A549 (cell line): ENCODE results near the gene PTPRN2. TPM values are rescaled to one million over a fixed set of nuclear protein-coding genes. Genes with fewer than 3 reads are reported as not detected.

Experiments used
- ATAC-seq, 2 experiments: fragments of 200-7000 bp in 1 of 2; fragments of >200 bp in 1 of 2; cut with Nextera tagmentation in 1 of 2; cut with Tn5 transposase in 1 of 2; 3 replicates each; pipeline versions ENCODE4 v1.8.0 to v1.9.1; 2018 to 2020; ENCODE audit warnings: mild to moderate bottlenecking in 1 of 2, moderate library complexity in 1 of 2
- CTCF ChIA-PET: fragments of 300-600 bp; sonication (Branson Sonifier 250); formaldehyde crosslinking; extraction: SDS; loops from one replicate; lab custom pipeline; 2021; ENCODE audit warnings: antibody characterized with exemption, inconsistent platforms; lab: Yijun Ruan, JAX
- POLR2A ChIA-PET: fragments of 350-600 bp; formaldehyde crosslinking; extraction: SDS; loops from one replicate; lab custom pipeline; 2021; ENCODE audit warnings: antibody characterized with exemption, inconsistent platforms; lab: Yijun Ruan, JAX
- DNase-seq, 2 experiments: peaks; one replicate each; pipeline versions ENCODE4 v3.0.0 to v3.0.0-alpha.2; 2011 to 2016; ENCODE audit warnings: low read depth in 1 of 2, low spot score in 1 of 2
- FAIRE-seq: peaks from 2 replicates; lab custom pipeline; 2011; peaks lifted over from hg19 to GRCh38; lab: Jason Lieb, UNC
- H3K27ac ChIP-seq, 2 experiments: fragments of >200 bp; sonication (Bioruptor Twin); formaldehyde crosslinking; 3 replicates each; pipeline ENCODE4 v1.5.1; 2016 to 2017
- H3K4me1 ChIP-seq: fragments of >200 bp; sonication (Bioruptor Twin); formaldehyde crosslinking; 3 replicates; pipeline ENCODE4 v1.6.1; 2016
- H3K4me2 ChIP-seq: fragments of >200 bp; sonication (Bioruptor Twin); formaldehyde crosslinking; 3 replicates; pipeline ENCODE4 v1.6.1; 2016
- H3K4me3 ChIP-seq: fragments of >200 bp; sonication (Bioruptor Twin); formaldehyde crosslinking; 3 replicates; pipeline ENCODE4 v1.5.1; 2016
- H3K9me3 ChIP-seq: fragments of >200 bp; sonication (Bioruptor Twin); formaldehyde crosslinking; 3 replicates; pipeline ENCODE4 v1.6.1; 2016
- ATOH8 ChIP-seq: fragments of 250-450 bp; sonication (Bioruptor Pico); IDR thresholded peaks from 2 replicates; pipeline ENCODE4 v1.5.0; 2020; ENCODE audit warnings: low read depth, mild to moderate bottlenecking, moderate library complexity
- BCL3 ChIP-seq: fragments of >200 bp; sonication (Bioruptor Twin); formaldehyde crosslinking; IDR thresholded peaks from 3 replicates; pipeline ENCODE4 v1.6.1; 2016
- CBX2 ChIP-seq: fragments of 200-600 bp; sonication (generic); IDR thresholded peaks from 2 replicates; pipeline ENCODE4 v1.6.1; 2016; ENCODE audit warnings: low read depth, mild to moderate bottlenecking, borderline replicate concordance
- CTCF ChIP-seq: fragments of >200 bp; sonication (Bioruptor Twin); formaldehyde crosslinking; IDR thresholded peaks from 3 replicates; pipeline ENCODE4 v1.5.1; 2016
- E2F6 ChIP-seq: IDR thresholded peaks from 2 replicates; pipeline ENCODE4 v1.6.1; 2012; ENCODE audit warnings: low read depth, borderline replicate concordance
- EHMT2 ChIP-seq: fragments of 200-600 bp; sonication (generic); IDR thresholded peaks from 2 replicates; pipeline ENCODE4 v1.6.1; 2016; ENCODE audit warnings: antibody characterized with exemption, low read depth, mild to moderate bottlenecking, moderate library complexity
- ELK1 ChIP-seq: fragments of 150-350 bp; IDR thresholded peaks from 2 replicates; pipeline ENCODE4 v1.6.1; 2014; ENCODE audit warnings: low read depth, mild to moderate bottlenecking, low read length
- FOSB ChIP-seq: fragments of 250-450 bp; sonication (Bioruptor Pico); IDR thresholded peaks from 2 replicates; pipeline ENCODE4 v1.5.0; 2020; ENCODE audit warnings: mild to moderate bottlenecking, moderate library complexity
- GATA3 ChIP-seq: IDR thresholded peaks from 2 replicates; pipeline ENCODE4 v1.6.1; 2012; ENCODE audit warnings: borderline replicate concordance
- JUNB ChIP-seq: fragments of >200 bp; sonication (Bioruptor Twin); formaldehyde crosslinking; IDR thresholded peaks from 2 replicates; pipeline ENCODE4 v1.6.1; 2016
- POLR2AphosphoS2 ChIP-seq: conservative IDR thresholded peaks from 2 replicates; pipeline ENCODE4 v1.6.1; 2012; ENCODE audit warnings: low read length, improper control_type of control experiment, inconsistent platforms
- RFX5 ChIP-seq: fragments of 450-650 bp; IDR thresholded peaks from 2 replicates; pipeline ENCODE4 v1.7.1; 2014; ENCODE audit warnings: antibody characterized with exemption, mild to moderate bottlenecking, moderate library complexity
- TFCP2L1 ChIP-seq: fragments of 250-450 bp; sonication (Bioruptor Pico); IDR thresholded peaks from 2 replicates; pipeline ENCODE4 v1.5.0; 2021; ENCODE audit warnings: mild to moderate bottlenecking
- ZFP36 ChIP-seq: fragments of 450-650 bp; IDR thresholded peaks from 2 replicates; pipeline ENCODE4 v1.6.1; 2014; ENCODE audit warnings: borderline replicate concordance; ENCODE audit not compliant: partially characterized antibody
- WGBS: methylation state at CpG from one replicate; pipeline ENCODE4 v1.1.6; 2017; ENCODE audit errors: missing lambda C conversion rate; 5-methylcytosine and 5-hydroxymethylcytosine counted together
- polyA plus RNA-seq, 4 experiments: library from polyadenylated mRNA; depleted of rRNA in 3 of 4; stranded (reverse); fragments of >200 nt; fragmentation: RNase III in 1 of 4; extraction: RNeasy Plus Mini Kit Qiagen cat#74134 plus additional on column Dnase treatment in 1 of 4; gene quantifications; 2 replicates in 3 of 4; 3 replicates in 1 of 4; pipeline ENCODE4 v1.2.3, GENCODE V29; 2011 to 2017

PTPRN2 gene
- polyA plus RNA-seq, 2 of the 4 experiments (the other 2 are of a cell fraction): 0.41 to 1.2 TPM

GRCh38 chr7:158588878-158589442, 1.3 kb upstream of the PTPRN2 start:
- DNase-seq (no peak), FAIRE-seq (no peak), ATAC-seq (peak in 1 of 2 experiments; percentile 27; a peak in 2 of 6 replicates)
- H3K9me3 ChIP-seq: peaks cover 7% of the 10 kb centered on the region; the same call in 1 of the 3 replicates
- no peak overlapping the region for H3K4me3 ChIP-seq
- TF ChIP-seq GATA3 (no peak), FOSB (CRISPR knock-in tag) (no peak), CTCF (no peak), CBX2 (no peak), ELK1 (no peak), E2F6 (no peak), ATOH8 (no peak), JUNB (no peak), POLR2AphosphoS2 (no peak), BCL3 (no peak)
- ChIA-PET CTCF (no interaction called here), POLR2A (no interaction called here)
- 58% methylated on average over 14 of the region's 16 CpGs for WGBS
- no peak overlapping the region for H3K4me2 ChIP-seq
- H3K27ac ChIP-seq: no peak overlapping the region
- peaks cover 7% of the 10 kb centered on the region; the same call in 1 of the 3 replicates for H3K4me1 ChIP-seq

- Histone ChIP-seq H3K9me3 (peaks cover under 1% of the 10 kb centered on the region; the same call in 1 of the 3 replicates), H3K4me1 (peaks cover 7% of the 10 kb centered on the region; the same call in 1 of the 3 replicates), H3K4me2 (peak overlapping the region; percentile 99), H3K4me3 (peak overlapping the region; percentile 47), H3K27ac (no peak overlapping the region)
- ATAC-seq: peak; percentile 2 to 22; a peak in 4 of 6 replicates
- FAIRE-seq: no peak
- CTCF ChIA-PET: no interaction called here
- DNase-seq: no peak
- WGBS: 59% methylated on average over 33 of the region's 63 CpGs
- TF ChIP-seq EHMT2 (no peak), ZFP36 (no peak), TFCP2L1 (CRISPR knock-in tag) (no peak), RFX5 (no peak)
- POLR2A ChIA-PET: no interaction called here
Measured at GRCh38 chr7:158588085-158588877, 658 bp upstream of the PTPRN2 start.
